Activated T-cell treated with anti-CD3 and anti-CD28 coated beads, Interleukin-2, amount 50 U/mL, for 24 hours (primary cell): ENCODE data around the gene LYRM4.
"Not testable (repeated sequence)": the region's sequence is repeated elsewhere in the genome, so short reads cannot be mapped to it uniquely, and the experiment has no call there.

Source experiments
- DNase-seq: peaks from one replicate; pipeline ENCODE4 v3.0.0-alpha.2; 2020
- H3K27ac Mint-ChIP-seq: 2 replicates; pipeline ENCODE4 v1.8.0; 2020; ENCODE audit warnings: mild to moderate bottlenecking, mixed read lengths
- H3K27me3 Mint-ChIP-seq: 2 replicates; pipeline ENCODE4 v1.8.0; 2020; ENCODE audit warnings: mixed read lengths
- H3K36me3 Mint-ChIP-seq: 2 replicates; pipeline ENCODE4 v1.8.0; 2020; ENCODE audit warnings: low read depth, mixed read lengths
- H3K4me1 Mint-ChIP-seq: 2 replicates; pipeline ENCODE4 v1.8.0; 2020; ENCODE audit warnings: low read depth, mixed read lengths
- H3K4me3 Mint-ChIP-seq: 2 replicates; pipeline ENCODE4 v1.8.0; 2020; ENCODE audit warnings: mild to moderate bottlenecking, moderate library complexity, mixed read lengths
- H3K9me3 Mint-ChIP-seq: 2 replicates; pipeline ENCODE4 v1.8.0; 2020; ENCODE audit warnings: mixed read lengths

Gene LYRM4

DNA sequence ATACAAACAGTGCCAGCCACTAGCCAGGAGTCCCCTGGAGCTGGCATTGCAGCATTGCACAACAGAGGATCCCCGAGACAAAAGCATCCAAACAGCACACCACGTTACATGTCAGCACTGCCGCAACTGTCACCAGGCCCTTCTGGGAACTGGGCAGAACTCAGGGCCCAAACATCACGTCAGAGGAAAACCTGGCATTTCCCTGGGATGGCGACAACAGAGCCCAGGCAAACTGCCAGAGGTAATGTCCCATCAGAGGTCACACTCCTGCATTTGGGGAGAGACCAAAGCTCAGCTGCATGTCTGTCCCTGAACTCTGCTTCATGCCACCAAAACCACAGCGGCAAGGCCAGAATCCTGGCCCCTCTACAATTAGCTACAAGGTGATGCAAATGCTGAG is 139.3 kb downstream of the LYRM4 start:
- DNase-seq, result no peak

DNA sequence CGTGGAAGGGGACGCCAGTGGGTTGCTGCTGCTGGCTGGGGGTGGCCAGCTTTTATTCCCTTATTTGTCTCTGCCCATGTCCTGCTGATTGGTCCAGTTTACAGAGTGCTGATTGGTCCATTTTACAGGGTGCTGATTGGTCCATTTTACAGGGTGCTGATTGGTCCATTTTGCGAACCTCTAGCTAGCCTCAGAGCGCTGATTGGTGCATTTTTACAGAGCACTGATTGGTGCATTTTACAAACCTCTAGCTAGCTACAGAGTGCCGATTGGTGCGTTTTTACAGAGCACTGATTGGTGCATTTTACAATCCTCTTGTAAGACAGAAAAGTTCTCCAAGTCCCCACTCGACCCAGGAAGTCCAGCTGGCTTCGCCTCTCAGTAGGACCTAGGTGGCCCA is 140.2 kb downstream of the LYRM4 start:
- DNase-seq, H3K27me3 Mint-ChIP-seq, H3K36me3 Mint-ChIP-seq, H3K4me3 Mint-ChIP-seq, H3K9me3 Mint-ChIP-seq, H3K4me1 Mint-ChIP-seq, H3K27ac Mint-ChIP-seq: not testable (repeated sequence)

More for the DNA sequence above, 139.3 kb downstream of the LYRM4 start:
- H3K36me3 Mint-ChIP-seq, result peaks cover 4% of the 10 kb centered on the region
- no peaks in the 10 kb centered on the region for H3K27me3 Mint-ChIP-seq
- H3K27ac Mint-ChIP-seq, result no peak overlapping the region
- H3K4me3 Mint-ChIP-seq, result no peak overlapping the region
- H3K9me3 Mint-ChIP-seq, result no peaks in the 10 kb centered on the region
- H3K4me1 Mint-ChIP-seq, result no peaks in the 10 kb centered on the region

DNA sequence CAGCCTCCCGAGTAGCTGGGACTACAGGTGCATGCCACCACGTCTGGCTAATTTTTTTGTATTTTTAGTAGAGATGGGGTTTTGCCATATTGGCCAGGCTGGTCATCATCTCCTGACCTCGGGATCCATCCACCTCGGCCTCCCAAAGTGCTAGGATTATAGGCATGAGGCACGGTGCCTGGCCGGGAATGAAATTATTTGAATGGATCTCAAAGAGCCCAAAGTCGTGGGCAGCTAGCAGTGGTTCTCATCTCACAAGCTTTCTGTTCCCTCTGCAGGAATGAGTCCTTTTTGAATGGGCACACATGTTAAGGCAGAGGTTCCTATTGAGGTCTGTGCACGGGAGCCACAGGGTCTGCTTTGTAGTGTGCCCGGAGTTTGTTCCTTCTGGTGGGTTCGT is 140.7 kb downstream of the LYRM4 start:
- no peak overlapping the region for H3K4me3 Mint-ChIP-seq
- H3K9me3 Mint-ChIP-seq, result no peaks in the 10 kb centered on the region
- DNase-seq, result no peak
- H3K4me1 Mint-ChIP-seq, result no peaks in the 10 kb centered on the region
- no peaks in the 10 kb centered on the region for H3K27me3 Mint-ChIP-seq
- peaks cover 4% of the 10 kb centered on the region for H3K36me3 Mint-ChIP-seq
- no peak overlapping the region for H3K27ac Mint-ChIP-seq

DNA sequence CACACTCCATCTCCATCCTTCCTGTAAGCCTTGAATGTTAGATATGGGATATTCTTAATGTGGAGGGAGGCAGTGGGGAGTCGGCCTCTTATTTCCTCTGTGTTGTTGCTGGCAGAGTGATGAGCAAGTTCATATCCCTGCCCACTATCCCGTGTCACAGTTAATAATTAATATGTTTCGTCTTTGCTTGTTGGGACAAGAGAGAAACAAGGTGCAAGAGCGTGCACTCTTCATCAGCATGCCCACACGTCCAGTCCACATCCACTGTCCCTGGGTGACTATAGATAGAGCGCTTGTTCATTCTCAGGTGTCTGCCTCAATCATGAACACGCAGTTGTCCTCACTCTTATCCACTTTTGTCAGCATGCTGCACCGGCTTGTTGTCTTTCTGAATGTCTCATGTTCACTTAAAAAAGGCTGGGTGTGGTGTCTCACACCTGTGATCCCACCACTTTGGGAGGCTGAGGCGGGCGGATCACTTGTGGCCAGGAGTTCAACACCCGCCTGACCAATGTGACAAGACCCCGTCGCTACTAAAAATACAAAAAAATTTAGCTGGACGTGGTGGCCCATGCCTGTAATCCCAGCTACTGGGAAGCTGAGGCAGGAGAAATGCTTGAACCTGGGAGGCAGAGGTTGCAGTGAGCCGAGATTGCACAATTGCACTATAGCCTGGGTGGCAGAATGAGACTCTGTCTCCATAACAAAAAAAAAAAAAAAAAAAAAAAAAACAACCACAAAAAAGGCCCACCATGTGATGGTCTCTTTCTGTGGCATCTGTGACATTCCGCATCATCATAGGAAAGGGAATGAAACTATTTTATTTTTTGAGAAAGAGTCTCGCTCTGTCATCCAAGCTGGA is 141.4 kb downstream of the LYRM4 start:
- H3K4me1 Mint-ChIP-seq, result no peaks in the 10 kb centered on the region
- no peak for DNase-seq
- H3K4me3 Mint-ChIP-seq, result no peak overlapping the region
- no peak overlapping the region for H3K27ac Mint-ChIP-seq
- H3K36me3 Mint-ChIP-seq, result peaks cover 4% of the 10 kb centered on the region
- H3K9me3 Mint-ChIP-seq, result no peaks in the 10 kb centered on the region
- no peaks in the 10 kb centered on the region for H3K27me3 Mint-ChIP-seq

DNA sequence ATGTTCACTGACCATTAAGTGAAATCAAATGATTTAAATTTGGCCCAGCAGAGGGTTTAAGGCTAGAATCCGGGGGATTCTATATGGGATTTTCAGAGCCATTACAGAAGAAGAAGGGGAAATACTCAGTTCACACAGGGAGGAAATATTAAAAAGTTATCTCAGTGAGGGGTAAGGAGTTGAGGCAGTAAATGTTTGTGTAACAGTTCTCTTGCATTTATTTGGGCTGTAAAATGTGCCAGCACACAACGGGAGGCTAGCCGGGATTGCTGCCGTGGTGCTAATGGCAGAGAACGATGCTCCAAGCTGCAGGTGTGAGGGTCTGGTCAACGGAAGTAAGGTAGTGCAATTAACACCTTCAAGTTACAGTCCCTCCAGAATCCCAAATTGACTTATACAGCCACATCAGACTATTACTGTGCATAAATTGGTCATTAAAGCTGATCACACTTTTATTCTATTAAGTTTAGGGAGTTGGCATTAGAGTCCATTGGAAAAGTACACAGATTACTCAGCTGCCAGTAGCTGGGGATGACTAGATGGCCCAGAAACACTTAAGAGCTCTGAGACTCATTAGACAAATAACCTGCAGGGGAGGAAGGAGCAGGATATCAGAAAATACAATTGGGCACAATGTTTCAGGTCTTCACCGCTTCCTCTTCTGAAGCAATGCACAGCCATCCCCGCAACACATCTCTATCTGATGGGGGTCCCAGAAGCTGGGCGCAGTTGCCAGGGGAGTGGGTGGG is 144.3 kb downstream of the LYRM4 start:
- Mint-ChIP-seq H3K27me3 (no peaks in the 10 kb centered on the region), H3K9me3 (no peaks in the 10 kb centered on the region), H3K27ac (no peak overlapping the region), H3K36me3 (peaks cover 13% of the 10 kb centered on the region), H3K4me1 (no peaks in the 10 kb centered on the region), H3K4me3 (no peak overlapping the region)
- DNase-seq, result no peak

DNA sequence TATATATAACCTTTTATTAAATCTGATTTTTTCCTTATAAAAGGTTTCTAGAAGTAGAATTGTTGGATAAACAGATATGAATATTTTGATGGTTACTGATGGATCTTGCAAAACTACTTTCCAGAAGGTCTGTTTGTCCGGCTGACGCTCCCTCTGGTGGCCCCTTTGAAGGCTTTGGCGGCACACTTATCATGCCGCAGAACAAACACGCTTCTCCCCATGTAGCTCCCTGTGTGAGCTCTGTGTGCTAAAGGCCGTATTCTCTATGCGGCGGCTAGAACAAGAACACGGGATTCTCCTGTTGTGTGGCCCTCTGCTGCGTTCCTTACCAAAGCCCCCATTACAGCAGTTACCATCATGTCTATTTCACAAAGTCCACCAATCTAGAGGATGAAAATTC is 145.6 kb downstream of the LYRM4 start:
- no peaks in the 10 kb centered on the region for H3K9me3 Mint-ChIP-seq
- DNase-seq, result no peak
- H3K4me3 Mint-ChIP-seq, result no peak overlapping the region
- H3K36me3 Mint-ChIP-seq, result peaks cover 20% of the 10 kb centered on the region
- no peaks in the 10 kb centered on the region for H3K4me1 Mint-ChIP-seq
- H3K27ac Mint-ChIP-seq, result no peak overlapping the region
- no peaks in the 10 kb centered on the region for H3K27me3 Mint-ChIP-seq

DNA sequence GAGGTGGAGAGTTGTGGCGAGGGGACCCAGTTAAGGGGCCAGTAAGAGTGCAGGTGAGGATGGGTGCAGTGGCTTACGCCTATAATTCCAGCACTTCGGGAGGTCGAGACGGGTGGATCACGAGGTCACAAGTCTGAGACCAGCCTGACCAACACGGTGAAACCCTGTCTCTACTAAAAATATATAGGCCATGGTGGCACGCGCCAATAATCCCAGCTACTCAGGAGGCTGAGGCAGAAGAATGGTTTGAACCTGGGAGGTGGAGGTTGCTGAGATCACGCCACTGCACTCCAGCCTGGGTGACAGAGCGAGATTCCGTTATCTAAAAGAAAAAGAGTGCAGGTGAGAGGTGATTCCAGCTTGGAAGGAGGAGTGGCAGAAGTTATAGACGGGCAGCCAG is 147.7 kb downstream of the LYRM4 start:
- H3K36me3 Mint-ChIP-seq, result peaks cover 32% of the 10 kb centered on the region
- peak overlapping the region; percentile 35 for H3K27ac Mint-ChIP-seq
- no peaks in the 10 kb centered on the region for H3K27me3 Mint-ChIP-seq
- H3K9me3 Mint-ChIP-seq, result no peaks in the 10 kb centered on the region
- no peak overlapping the region for H3K4me3 Mint-ChIP-seq
- DNase-seq, result no peak
- no peaks in the 10 kb centered on the region for H3K4me1 Mint-ChIP-seq

DNA sequence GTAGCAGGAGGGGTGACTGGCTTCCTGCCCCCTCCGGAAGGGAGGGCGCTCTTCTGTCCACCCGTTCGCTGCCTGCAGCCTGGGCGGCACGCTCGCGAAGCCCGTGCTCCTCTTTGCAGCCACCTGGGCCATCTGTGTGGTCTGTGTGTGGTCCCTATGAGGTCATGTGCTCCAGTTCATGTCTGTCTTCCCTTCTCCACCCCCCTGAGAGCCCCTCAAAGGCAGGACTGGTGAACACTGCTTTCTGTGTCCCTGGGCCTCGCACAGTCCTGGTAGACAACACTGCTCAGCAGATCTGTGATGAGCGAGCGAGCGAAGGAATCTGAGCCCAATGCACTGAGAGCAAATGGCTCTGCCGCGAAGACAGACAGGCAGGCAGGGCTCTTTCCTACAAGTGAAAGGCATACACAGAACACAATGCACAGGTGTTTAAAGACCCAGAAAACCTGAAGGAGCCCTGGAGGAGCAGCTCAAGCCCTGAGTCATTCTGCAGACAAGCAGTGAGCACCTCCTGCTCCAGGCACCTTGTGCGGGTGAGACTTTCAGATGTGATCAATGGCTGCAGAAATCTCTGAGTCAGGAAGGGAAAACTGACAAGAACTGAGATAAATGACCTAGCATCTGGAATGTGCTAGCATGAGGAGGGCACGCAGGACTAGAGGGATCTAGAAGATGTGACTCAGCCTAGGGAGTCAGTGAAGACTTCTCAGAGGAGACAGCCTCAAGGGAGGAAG is 148.5 kb downstream of the LYRM4 start:
- Mint-ChIP-seq H3K27me3 (no peaks in the 10 kb centered on the region), H3K9me3 (no peaks in the 10 kb centered on the region), H3K27ac (no peak overlapping the region), H3K36me3 (peaks cover 36% of the 10 kb centered on the region), H3K4me1 (no peaks in the 10 kb centered on the region), H3K4me3 (no peak overlapping the region)
- DNase-seq, result no peak

DNA sequence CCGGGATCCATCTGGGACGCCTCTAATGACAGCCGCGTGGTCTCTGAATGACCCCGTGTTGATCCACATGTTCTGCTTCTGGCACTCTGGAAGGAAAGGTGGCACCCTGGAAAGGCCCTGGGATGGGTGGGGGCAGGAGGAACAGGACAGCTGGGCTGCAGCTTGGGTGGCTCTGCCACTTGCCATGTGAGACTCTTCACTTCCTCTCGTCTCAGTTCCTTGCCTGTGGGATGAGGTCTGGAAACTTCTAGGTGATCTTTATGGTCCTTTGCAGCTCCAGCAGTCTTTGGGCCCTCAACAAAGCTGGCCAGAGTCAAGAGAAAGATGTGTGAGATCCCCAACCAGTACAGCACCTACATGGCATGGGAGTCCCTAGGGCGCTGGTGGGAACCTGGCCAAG is 149.1 kb downstream of the LYRM4 start:
- Mint-ChIP-seq H3K36me3 (peaks cover 36% of the 10 kb centered on the region), H3K4me3 (no peak overlapping the region), H3K4me1 (no peaks in the 10 kb centered on the region), H3K9me3 (no peaks in the 10 kb centered on the region), H3K27me3 (no peaks in the 10 kb centered on the region), H3K27ac (no peak overlapping the region)
- no peak for DNase-seq

DNA sequence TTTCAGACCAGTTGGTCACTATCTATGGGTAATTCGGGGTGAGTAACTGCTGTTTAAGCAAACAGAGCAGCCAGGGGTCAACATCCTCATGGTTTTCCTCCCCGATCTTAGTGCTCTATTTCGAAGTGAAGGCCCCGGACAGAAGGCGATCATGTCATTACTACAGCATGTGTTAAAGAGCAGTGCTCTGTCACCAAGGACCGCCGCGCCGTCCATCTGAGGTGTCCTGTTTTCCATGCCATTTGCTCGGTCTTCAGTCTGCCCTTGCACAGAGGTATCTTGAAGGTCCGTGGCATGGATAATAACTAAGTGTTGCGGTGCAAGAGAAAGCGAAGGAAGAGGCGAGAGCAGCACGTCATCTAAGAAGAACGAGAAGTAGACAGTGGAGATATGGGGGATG is 150.5 kb downstream of the LYRM4 start:
- peaks cover 36% of the 10 kb centered on the region for H3K36me3 Mint-ChIP-seq
- H3K4me3 Mint-ChIP-seq, result no peak overlapping the region
- H3K4me1 Mint-ChIP-seq, result no peaks in the 10 kb centered on the region
- no peaks in the 10 kb centered on the region for H3K9me3 Mint-ChIP-seq
- no peak for DNase-seq
- H3K27ac Mint-ChIP-seq, result no peak overlapping the region
- H3K27me3 Mint-ChIP-seq, result no peaks in the 10 kb centered on the region

DNA sequence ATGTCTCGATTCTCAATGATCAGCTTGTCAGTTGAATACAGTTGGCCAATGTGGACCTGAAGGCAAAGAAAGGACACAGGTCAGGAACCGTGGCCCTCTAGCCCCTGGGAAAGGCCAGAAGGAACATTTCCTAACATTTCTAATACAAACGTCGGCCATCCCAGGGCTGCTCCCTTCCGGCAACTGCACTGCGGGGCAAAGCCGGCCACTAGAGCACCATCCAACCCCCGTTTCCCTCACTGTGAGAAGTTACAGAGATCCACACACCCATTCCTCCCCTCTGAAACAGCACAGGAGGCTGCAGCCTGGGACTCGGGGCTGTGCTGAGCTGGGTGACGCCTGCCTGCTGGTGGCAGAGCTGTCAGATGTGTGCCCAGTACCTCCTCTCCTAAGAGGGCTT is 151.3 kb downstream of the LYRM4 start:
- peaks cover 36% of the 10 kb centered on the region for H3K36me3 Mint-ChIP-seq
- H3K27me3 Mint-ChIP-seq, result no peaks in the 10 kb centered on the region
- no peak for DNase-seq
- no peak overlapping the region for H3K4me3 Mint-ChIP-seq
- H3K9me3 Mint-ChIP-seq, result no peaks in the 10 kb centered on the region
- H3K4me1 Mint-ChIP-seq, result no peaks in the 10 kb centered on the region
- no peak overlapping the region for H3K27ac Mint-ChIP-seq

DNA sequence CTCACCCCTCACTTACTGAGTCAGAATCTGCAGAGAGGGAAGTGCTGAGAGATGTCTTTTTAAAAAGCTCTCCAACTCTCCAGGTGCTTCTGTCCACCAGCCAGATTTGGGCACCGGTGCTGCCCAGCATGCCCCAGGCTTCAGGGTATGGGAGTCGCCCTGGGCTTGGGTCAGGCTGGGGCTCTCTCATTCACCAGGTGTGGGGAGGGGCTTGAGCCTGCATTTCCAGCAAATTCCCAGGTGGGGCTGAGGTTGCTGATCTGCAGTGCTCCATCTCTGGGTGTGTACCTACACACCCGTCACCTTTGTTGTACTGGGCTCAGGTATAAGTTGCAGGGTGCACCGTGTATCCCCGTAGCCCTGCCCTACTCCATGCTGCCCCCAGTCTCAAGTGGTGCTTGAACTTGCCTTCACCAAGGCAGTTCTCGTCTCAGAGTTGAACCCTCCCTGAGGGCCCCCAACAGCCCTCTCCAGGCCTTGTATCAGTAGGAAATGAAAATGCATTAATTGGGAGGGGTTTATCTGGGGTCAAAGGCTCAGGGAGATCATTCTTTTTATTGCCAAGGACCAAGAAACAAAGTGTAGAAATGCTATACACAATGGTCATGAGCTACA is 152.1 kb downstream of the LYRM4 start:
- H3K27me3 Mint-ChIP-seq, result no peaks in the 10 kb centered on the region
- H3K27ac Mint-ChIP-seq, result no peak overlapping the region
- no peak overlapping the region for H3K4me3 Mint-ChIP-seq
- no peaks in the 10 kb centered on the region for H3K4me1 Mint-ChIP-seq
- DNase-seq, result no peak
- H3K36me3 Mint-ChIP-seq, result peaks cover 39% of the 10 kb centered on the region
- H3K9me3 Mint-ChIP-seq, result no peaks in the 10 kb centered on the region

DNA sequence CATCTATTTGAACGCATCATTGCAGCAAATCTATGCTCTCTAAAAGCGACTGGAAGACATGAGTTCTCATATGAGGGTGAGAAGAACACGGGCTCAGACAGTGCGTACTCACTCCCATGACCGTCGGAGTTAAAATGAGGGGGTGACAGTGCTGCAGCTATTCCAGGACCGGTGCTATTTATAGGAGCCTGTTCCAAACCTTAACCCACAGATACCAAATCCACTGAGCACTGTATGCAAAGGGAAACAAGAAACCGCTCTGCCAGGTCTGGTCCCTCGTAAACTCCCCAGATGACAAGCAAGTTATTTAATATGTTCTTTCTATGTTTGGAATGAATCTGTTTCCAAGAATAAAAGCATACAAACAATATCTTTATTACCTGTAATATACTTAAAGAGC is 152.7 kb downstream of the LYRM4 start:
- H3K9me3 Mint-ChIP-seq, result no peaks in the 10 kb centered on the region
- no peak for DNase-seq
- H3K4me3 Mint-ChIP-seq, result no peak overlapping the region
- peaks cover 39% of the 10 kb centered on the region for H3K36me3 Mint-ChIP-seq
- no peak overlapping the region for H3K27ac Mint-ChIP-seq
- H3K27me3 Mint-ChIP-seq, result no peaks in the 10 kb centered on the region
- no peaks in the 10 kb centered on the region for H3K4me1 Mint-ChIP-seq

DNA sequence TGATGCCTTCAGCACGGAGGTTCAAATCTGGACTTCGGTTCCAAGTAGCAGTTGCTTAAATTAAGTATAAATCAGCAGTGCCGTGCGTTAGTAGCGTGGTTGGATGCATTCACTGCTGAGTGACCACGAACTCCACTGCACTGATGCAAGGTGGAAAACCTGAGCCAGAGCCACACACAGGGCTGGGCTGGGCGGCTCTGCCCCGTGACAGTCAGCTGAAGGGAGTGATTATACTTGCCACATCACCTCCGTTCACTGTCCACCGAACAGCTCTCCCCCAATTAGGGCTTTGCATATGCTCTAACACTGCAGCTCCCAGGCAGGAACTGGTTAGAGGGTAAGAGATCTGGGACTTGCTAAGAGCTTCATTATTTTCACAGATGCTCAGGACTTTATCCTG is 153.4 kb downstream of the LYRM4 start:
- Mint-ChIP-seq H3K27me3 (no peaks in the 10 kb centered on the region), H3K4me3 (no peak overlapping the region), H3K4me1 (no peaks in the 10 kb centered on the region), H3K9me3 (no peaks in the 10 kb centered on the region), H3K36me3 (peaks cover 35% of the 10 kb centered on the region), H3K27ac (no peak overlapping the region)
- DNase-seq, result no peak
